WTC11 (cell line): Measurements from ENCODE around the gene CACNA1B.

Experiments used
- ATF3 ChIP-seq: sonication (generic); formaldehyde crosslinking; conservative IDR thresholded peaks from 2 replicates; pipeline ENCODE4 v1.8.1; 2022; ENCODE audit warnings: mild to moderate bottlenecking, missing genetic modification reagents
- CTCF ChIP-seq: fragments of 200-600 bp; IDR thresholded peaks from 2 replicates; pipeline ENCODE4 v1.8.0; 2022; ENCODE audit warnings: antibody characterized with exemption
- IRF2 ChIP-seq: sonication (generic); formaldehyde crosslinking; IDR thresholded peaks from 2 replicates; pipeline ENCODE4 v1.8.0; 2022; ENCODE audit warnings: low read depth, missing genetic modification reagents, borderline replicate concordance
- SP1 ChIP-seq: sonication (generic); formaldehyde crosslinking; conservative IDR thresholded peaks from 2 replicates; pipeline ENCODE4 v1.8.1; 2022; ENCODE audit warnings: missing genetic modification reagents
- ZNF232 ChIP-seq: sonication (generic); formaldehyde crosslinking; IDR thresholded peaks from 2 replicates; pipeline ENCODE4 v1.8.0; 2022; ENCODE audit warnings: mild to moderate bottlenecking, missing genetic modification reagents
- TF ChIP-seq, protein P1 (sequence below): sonication (generic); formaldehyde crosslinking; IDR thresholded peaks from 2 replicates; pipeline ENCODE4 v1.8.1; 2022; ENCODE audit warnings: low read depth, mild to moderate bottlenecking, moderate library complexity, missing genetic modification reagents, borderline replicate concordance

- TF ChIP-seq CTCF (no peak), SP1 (no peak), IRF2 (CRISPR knock-in tag) (no peak), ATF3 (CRISPR knock-in tag) (no peak), ZNF232 (no peak)
- TF ChIP-seq, protein P1, sequence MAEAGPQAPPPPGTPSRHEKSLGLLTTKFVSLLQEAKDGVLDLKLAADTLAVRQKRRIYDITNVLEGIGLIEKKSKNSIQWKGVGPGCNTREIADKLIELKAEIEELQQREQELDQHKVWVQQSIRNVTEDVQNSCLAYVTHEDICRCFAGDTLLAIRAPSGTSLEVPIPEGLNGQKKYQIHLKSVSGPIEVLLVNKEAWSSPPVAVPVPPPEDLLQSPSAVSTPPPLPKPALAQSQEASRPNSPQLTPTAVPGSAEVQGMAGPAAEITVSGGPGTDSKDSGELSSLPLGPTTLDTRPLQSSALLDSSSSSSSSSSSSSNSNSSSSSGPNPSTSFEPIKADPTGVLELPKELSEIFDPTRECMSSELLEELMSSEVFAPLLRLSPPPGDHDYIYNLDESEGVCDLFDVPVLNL: no peak
These were observed 242.5 kb downstream of the CACNA1B start for GRCh38 chr9:138120072-138120471.
